LHCN-M2 (cell line): ENCODE measurements around the gene LRMDA. TPM values are rescaled to one million over a fixed set of nuclear protein-coding genes. Genes with fewer than 3 reads are reported as not detected.
"Not testable (repeated sequence)": the region's sequence is repeated elsewhere in the genome, so short reads cannot be mapped to it uniquely, and the experiment has no call there.

ENCODE experiments used
- DNase-seq: peaks from one replicate; pipeline ENCODE4 v3.0.0-alpha.2; 2012; ENCODE audit warnings: low read depth
- total RNA-seq: library from RNA; depleted of rRNA; stranded (reverse); fragments of >200 nt; gene quantifications from 2 replicates; pipeline ENCODE4 v1.2.3, GENCODE V29; 2014

Gene LRMDA
- total RNA-seq, 1 experiment from 2014 or later: not detected

GRCh38 chr10:75582102-75582501 lies 150.7 kb downstream of the LRMDA start:
- no peak for DNase-seq

DNA sequence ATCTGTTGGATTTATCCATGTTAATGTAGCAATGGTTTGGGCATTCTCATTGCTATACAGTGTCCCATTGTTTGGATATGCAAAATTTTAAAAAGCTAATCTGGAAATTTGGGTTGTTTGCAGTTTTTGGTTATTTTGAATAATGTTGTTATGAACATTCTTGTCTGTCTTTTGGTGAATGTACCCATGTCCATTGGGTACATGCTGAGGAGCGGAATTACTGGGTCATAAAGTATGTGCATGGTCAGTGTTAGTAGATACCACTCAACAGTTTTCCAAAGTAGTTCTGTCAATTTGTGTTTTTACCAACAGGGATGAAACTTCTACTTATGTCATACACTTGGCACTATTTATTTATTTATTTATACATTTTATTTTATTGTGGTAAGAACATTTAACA lies 153.9 kb downstream of the LRMDA start:
- no peak for DNase-seq

GRCh38 chr10:75586814-75587213 lies 155.4 kb downstream of the LRMDA start:
- no peak for DNase-seq

DNA sequence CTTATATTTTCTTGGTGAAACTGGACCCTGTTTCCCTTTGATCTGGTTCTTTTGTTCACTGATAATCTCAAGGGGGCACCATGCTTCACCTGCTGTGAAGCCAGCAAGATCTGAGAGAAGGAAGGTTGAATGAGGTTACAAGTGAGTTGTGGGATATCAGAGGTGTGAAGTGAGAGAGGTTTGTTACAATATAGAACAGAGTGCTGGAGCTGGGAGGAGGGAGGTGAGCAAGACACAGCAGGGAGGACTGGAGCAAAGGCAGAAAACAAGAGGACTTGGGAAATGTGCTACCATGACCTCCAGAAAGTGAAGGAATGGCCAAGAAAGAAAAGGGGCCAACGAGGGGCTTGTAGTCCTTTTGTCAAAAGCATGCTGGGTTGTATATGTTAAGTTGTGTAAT lies 156.6 kb downstream of the LRMDA start:
- DNase-seq: no peak

GRCh38 chr10:75589895-75590654 lies 158.7 kb downstream of the LRMDA start:
- no peak for DNase-seq

DNA sequence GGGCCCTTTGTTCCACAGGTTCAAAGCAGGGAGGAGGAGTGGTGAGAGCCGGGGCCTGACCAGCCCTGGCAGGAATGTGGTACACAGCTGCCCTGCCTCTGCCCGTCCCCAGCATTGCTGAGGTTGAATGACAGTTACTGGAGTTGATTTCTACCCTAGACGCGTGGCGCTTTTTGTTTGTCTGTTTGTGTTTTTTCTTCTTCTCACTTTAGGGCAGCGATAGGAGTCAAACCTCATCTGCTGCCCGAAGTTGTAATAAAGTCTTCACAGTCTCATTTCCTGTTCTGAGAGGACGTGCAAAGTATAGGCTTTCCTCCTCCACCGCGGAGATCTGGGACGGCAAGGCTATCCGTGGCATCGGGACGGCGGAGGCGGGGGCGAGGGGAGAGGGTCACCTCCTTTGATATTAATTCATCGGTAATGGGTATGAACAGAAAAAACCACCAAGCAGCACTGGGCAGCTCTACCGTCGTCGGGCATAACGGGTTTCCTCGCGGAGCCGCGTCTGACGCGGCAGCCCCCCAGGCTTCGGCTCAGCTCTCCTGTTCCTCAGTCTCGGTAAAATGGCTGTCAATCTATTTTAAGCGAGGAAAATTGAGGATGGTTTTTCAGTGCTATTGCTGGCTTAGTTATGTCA lies 160.8 kb downstream of the LRMDA start:
- DNase-seq: no peak

DNA sequence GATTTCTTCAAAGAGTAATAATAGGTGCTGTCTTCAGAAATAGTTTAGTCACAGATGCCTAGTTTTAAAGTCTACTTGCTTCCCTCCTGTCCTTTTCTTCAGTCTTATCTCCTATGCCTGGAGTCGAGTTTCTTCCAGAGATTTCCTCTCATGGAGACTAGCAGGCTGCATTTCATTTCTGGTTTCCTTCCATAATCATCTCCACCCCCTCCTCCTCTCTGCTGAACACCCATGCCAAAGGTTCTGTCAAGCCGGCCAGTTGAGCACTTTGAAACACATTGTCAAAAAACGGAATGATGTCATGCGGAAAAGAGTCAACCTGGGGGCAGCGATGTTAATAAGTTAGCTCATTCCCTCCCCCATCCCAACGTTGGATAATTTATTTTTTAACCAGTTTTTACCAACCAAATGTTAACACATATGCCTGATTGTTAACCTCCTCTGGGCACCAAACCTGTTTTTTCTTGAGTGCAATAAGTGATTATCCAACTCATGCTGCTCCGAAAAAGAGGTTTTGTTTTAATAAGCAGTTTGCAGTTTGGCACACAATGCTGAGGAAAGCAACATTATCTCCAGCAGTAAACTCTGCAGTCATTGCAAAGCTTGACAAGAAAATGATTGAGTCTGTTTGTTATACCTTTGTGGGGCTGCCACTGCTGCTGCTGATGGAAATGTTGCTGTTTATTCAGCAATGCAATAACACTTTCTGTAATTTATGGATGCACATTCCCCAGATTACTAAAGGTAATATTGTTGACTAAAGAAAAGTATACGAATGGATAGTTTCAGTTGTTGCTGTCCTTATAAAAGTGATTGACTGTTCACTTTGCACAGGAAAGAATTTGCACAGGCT lies 161.6 kb downstream of the LRMDA start:
- no peak for DNase-seq

- no peak for DNase-seq
These were observed 162.5 kb downstream of the LRMDA start for GRCh38 chr10:75593692-75594556.

DNA sequence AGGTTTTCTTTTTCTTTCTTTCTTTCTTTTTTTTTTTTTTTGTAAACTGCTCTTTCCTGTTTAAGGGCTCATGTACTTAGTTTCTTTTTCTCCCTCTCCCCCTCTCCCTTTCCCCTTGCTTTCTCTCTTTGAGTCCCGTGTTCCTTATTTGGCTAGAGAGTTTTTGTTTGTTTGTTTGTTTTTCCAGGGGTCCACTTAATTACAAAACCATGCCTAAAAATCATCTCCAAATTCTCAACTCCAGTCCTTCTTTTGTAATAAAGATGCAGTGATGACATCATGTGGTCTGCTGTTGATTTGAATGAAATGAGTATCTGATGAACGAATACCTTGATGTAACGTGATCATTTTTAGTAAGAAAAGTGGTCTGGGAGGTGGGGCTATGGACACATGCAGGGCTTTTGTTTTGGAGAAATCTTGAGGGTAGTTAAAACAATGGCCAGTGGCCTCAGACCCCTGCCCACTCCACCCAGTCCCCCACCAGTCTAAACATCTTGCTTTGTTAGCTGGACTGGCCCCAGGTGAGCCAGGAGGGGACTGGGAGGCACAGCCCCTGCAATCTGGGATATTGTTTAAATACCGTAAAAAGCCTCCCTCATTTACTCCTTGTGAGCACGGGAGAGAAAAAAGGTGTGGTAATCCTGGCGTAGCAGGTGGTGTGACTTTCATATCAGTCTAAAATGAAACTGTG lies 165.7 kb downstream of the LRMDA start:
- no peak for DNase-seq

GRCh38 chr10:75597773-75598440 lies 166.5 kb downstream of the LRMDA start:
- no peak for DNase-seq

DNA sequence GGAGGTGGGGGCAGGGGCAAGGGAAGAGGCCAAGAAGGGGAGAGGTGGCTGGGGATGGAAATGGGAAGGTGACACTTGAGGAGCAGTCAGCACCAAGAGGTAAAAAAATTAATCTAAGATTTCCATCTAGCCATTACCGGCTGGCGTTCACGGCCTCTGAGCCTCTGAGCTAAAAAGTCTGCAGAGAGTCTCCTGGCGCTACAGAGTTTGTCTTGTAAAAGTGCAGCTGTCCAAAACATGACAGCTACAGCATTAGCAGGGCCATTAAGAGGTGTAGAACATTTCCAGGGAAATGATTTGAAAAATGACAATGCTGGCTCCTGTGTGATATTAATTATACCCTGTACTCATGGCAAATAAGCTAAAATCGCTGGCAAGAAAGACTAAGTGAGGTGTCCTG lies 167.6 kb downstream of the LRMDA start:
- DNase-seq: no peak

DNA sequence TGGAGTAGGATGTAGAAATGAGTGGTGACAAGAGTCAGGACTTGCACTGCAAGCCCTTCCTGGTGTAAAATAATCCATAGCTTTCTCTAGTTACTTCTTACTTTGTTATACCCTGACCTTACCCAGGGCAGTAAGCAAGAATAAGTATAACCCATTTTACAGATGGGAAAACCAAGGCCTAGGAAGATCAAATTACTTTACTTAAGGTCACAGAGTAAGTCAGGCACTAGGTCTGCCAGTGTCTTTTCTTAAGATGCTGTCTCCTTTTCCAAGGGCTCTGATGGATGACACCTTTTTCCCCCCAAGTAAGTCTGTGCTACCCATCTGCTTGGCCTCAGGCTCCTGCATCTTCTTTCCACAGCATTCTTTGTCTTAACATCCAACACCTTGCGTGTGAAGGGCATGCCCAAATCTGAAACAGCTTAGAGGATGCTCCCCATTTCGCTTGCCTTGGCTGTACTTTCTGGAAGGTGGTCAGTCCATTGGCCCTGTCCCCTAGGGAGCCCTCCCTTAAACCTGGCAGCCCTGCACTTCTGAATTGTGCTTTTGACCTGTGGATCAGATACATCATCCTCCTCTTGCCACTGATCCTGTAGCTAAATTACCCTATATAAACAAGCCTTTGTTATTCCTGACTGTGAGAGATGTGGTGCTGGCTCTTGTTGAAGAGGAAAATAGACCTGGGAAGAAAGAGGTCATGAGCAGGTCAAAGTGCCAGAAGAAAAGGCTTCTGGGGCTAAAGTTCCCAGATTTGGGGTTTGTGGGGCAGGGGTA lies 168.6 kb downstream of the LRMDA start:
- DNase-seq: no peak

DNA sequence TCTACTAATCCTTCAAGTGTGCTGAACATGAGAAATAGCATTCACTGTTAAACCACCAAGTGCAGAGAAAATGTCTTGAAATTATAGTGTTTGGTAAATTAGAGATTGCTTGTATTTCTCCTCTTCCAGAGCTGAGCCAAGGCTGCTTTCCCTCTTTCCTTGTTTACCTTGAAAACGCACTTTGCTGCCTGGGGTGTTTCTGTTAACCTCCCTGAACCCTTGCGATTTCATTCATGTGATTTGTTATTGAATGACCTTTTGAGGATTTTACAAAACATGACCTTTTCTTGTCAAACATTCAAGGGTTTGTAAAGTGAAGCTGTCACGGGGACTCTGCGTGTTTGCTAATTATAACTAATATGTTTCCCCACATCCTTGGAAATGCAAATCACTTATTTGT lies 169.4 kb downstream of the LRMDA start:
- DNase-seq: no peak

- no peak for DNase-seq
These were observed 170.9 kb downstream of the LRMDA start for GRCh38 chr10:75602341-75602740.

GRCh38 chr10:75605096-75605495 lies 173.7 kb downstream of the LRMDA start:
- no peak for DNase-seq

DNA sequence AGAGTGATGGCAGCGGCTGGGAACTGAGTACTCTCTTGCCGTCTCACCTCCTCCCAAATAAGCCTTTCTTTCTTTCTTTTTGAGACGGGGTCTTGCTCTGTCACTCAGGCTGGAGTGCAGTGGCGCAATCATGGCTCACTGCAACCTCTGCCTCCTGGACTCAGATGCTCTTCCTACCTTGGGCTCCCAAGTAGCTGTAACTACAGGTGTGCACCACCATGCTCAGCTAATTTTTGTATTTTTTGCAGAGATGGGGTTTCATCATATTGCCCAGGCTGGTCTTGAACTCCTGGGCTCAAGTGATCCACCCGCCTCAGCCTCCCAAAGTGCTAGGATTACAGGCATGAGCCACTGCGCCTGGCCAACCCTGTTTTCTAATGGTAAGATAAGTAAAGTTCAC lies 174.4 kb downstream of the LRMDA start:
- DNase-seq: not testable (repeated sequence)

- no peak for DNase-seq
These were observed 174.9 kb downstream of the LRMDA start for GRCh38 chr10:75606203-75606779.

- DNase-seq: no peak
These were observed 176.2 kb downstream of the LRMDA start for GRCh38 chr10:75607576-75607975.

DNA sequence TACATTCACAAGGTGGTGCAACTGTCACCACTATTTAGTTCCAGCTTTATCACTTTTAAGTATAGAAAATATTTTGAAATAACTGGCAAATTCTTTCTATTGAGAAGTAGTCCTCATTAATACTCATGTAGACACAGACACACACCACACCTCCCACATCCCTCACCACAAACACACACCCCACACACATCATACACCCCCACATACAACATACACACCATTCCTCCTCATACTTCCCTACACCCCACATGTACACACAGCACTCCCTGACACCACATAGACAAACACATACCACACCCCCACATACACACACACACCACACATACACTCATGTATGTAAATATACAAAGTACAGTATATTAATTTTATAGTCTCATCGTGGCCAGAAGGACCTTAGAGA lies 178.8 kb downstream of the LRMDA start:
- DNase-seq: no peak
